Heart left ventricle (tissue), 16 donors: ENCODE data around the gene OR5AL1. TPM values are rescaled to one million over a fixed set of nuclear protein-coding genes. Genes with fewer than 3 reads are reported as not detected.

Experiments used
- ATAC-seq, 4 donors: fragments of 200-7000 bp; cut with Tn5 transposase; one replicate each; pipeline ENCODE4 v1.9.1; 2020 to 2022; ENCODE audit warnings: moderate library complexity in 4 of 4, mild to moderate bottlenecking in 3 of 4, moderate number of reproducible peaks in 1 of 4
- DNase-seq, 5 donors: peaks; one replicate each; pipeline ENCODE4 v3.0.0-alpha.2; 2020
- H3K27ac ChIP-seq, 12 donors: fragments of 200-600 bp; sonication (generic) in 4 of 12; one replicate each; pipeline versions ENCODE4 v1.5.0 to v1.8.0; 2016 to 2022; ENCODE audit warnings: mild to moderate bottlenecking in 2 of 12
- H3K27me3 ChIP-seq, 9 donors: fragments of 200-600 bp; sonication (generic) in 2 of 9; one replicate each; pipeline versions ENCODE4 v1.5.1 to v1.8.0; 2016 to 2022; ENCODE audit warnings: mild to moderate bottlenecking in 3 of 9
- H3K36me3 ChIP-seq, 9 donors: fragments of 200-600 bp; sonication (generic) in 2 of 9; one replicate each; pipeline versions ENCODE4 v1.5.0 to v1.8.0; 2018 to 2022; ENCODE audit warnings: mild to moderate bottlenecking in 2 of 9
- H3K4me1 ChIP-seq, 12 donors: fragments of 200-600 bp; sonication (generic) in 4 of 12; one replicate each; pipeline versions ENCODE4 v1.5.0 to v1.8.0; 2016 to 2022; ENCODE audit warnings: mild to moderate bottlenecking in 3 of 12
- H3K4me3 ChIP-seq, 12 donors: fragments of 200-600 bp; sonication (generic) in 4 of 12; one replicate each; pipeline versions ENCODE4 v1.5.0 to v1.8.0; 2017 to 2022; ENCODE audit warnings: mild to moderate bottlenecking in 9 of 12, moderate library complexity in 4 of 12
- H3K9me3 ChIP-seq, 12 donors: fragments of 200-600 bp; sonication (generic) in 4 of 12; one replicate each; pipeline versions ENCODE4 v1.5.0 to v1.8.0; 2016 to 2022; ENCODE audit warnings: mild to moderate bottlenecking in 1 of 12
- POLR2A ChIP-seq, 2 donors: fragments of 450-650 bp; IDR thresholded peaks; one replicate each; pipeline ENCODE4 v1.6.1; 2017; ENCODE audit warnings: antibody characterized with exemption in 2 of 2, mild to moderate bottlenecking in 2 of 2, moderate library complexity in 2 of 2
- WGBS, 4 donors: extraction: QIAGEN DNeasy Blood & Tissue Kit in 2 of 4; methylation state at CpG; one replicate each; pipeline versions ENCODE4 v1.1.5 to v1.1.7; 2013 to 2018; 5-methylcytosine and 5-hydroxymethylcytosine counted together
- intact Hi-C, 10 donors: fragments of 100-400 bp; cut with DNase I; formaldehyde crosslinking; loops; one replicate each; pipeline versions ENCODE4 v1.11.1 to v1.14.2; 2022
- polyA plus RNA-seq, 2 donors: library from polyadenylated mRNA; stranded (reverse); fragments of 200-250 nt; gene quantifications; one replicate each; pipeline ENCODE4 v1.2.3, GENCODE V29; 2013
- total RNA-seq, 9 donors: library from RNA; depleted of rRNA in 2 of 9; stranded (reverse); fragments of >200 nt in 2 of 9; fragmentation: NEBNext Ultra II Directional in 3 of 9; extraction: Animal tissue kit (Norgen Biotek cat#: 25700) in 3 of 9; gene quantifications; one replicate each; pipeline versions ENCODE4 v1.1.0 to v1.2.4, GENCODE V29; 2016 to 2023
- TF ChIP-seq, protein P1 (sequence below), 12 donors: fragments of 200-600 bp; sonication (generic) in 4 of 12; IDR thresholded peaks; one replicate each; pipeline versions ENCODE4 v1.5.0 to v1.8.0; 2018 to 2022; ENCODE audit warnings: antibody characterized with exemption in 12 of 12, mild to moderate bottlenecking in 5 of 12
- donor health status: ischemic (EF 13 %, LVEDD 7.1; RV severe dilation, severe dysfunction).
- donor health status: healthy with polysubstance abuse.
- donor health status: DM: no; HTN: yes; CAD: no.
- donor health status: DM: no; HTN: no; CAD: no.
- donor health status: ischemic (EF 25% LVEDD 6.9; RV normal size, moderate dysfunction).
- donor health status: ischemic (EF 25% LVEDD 5.7; RV mildly dilated, moderate dysfunction).
- donor health status: healthy.
- donor health status: DM: yes; HTN: yes; CAD: no.
- donor health status: ischemic (EF 35%, LVEDD 5.7; RV mildly dilated, moderate dysfunction).
- donor health status: nonischemic (EF 11% LVEDD 7.7; RV severe dilation, severe dysfunction).
- donor health status: DM: yes; HTN: yes; CAD: no.
- donor health status: PGD.
- donor health status: ischemic (EF 29% LVEDD 5.4; RV normal size, mild dysfunction).
- donor health status: nonischemic (EF 23%, LVEDD 6.1; RV moderate dilation, normal function).

Gene OR5AL1
- total and polyA plus RNA-seq, 11 donors = not detected

DNA sequence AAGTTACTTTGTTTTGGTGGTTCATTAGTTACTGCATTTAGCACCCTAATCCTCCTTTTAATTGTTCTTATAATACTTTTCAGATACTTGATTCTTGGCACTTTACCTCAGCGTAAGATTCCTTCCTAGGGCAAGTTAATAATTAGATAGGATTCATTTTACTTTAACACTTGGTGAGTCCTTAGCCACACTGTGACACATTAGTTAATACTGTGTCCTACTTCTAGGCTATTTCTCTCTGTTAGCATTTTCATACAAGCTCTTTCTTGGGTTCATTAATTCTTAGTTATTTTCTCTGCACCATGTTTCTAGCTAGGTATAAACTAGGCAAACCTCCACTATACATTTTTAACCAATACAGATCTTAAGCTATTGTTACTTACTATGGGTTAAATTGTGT is 44.6 kb downstream of the OR5AL1 start:
- intact Hi-C loops = no loop called here
- ATAC-seq = no peak

More for the DNA sequence above, 44.6 kb downstream of the OR5AL1 start:
- H3K4me3 ChIP-seq = no peak overlapping the region
- H3K36me3 ChIP-seq = no peaks in the 10 kb centered on the region
- WGBS, 4 donors = 85 to 90% (median 89%) methylated on average over 1 of the region's 1 CpG
- no peak overlapping the region for H3K27ac ChIP-seq
- no peaks in the 10 kb centered on the region for H3K27me3 ChIP-seq
- peaks cover 0 to 3% (median 0%) of the 10 kb centered on the region in 12 donors for H3K9me3 ChIP-seq
- DNase-seq = no peak
- H3K4me1 ChIP-seq = no peaks in the 10 kb centered on the region
- TF ChIP-seq, protein P1, sequence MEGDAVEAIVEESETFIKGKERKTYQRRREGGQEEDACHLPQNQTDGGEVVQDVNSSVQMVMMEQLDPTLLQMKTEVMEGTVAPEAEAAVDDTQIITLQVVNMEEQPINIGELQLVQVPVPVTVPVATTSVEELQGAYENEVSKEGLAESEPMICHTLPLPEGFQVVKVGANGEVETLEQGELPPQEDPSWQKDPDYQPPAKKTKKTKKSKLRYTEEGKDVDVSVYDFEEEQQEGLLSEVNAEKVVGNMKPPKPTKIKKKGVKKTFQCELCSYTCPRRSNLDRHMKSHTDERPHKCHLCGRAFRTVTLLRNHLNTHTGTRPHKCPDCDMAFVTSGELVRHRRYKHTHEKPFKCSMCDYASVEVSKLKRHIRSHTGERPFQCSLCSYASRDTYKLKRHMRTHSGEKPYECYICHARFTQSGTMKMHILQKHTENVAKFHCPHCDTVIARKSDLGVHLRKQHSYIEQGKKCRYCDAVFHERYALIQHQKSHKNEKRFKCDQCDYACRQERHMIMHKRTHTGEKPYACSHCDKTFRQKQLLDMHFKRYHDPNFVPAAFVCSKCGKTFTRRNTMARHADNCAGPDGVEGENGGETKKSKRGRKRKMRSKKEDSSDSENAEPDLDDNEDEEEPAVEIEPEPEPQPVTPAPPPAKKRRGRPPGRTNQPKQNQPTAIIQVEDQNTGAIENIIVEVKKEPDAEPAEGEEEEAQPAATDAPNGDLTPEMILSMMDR (IDR thresholded peaks at IDR 0.05) = no peak
- no peak for TF ChIP-seq POLR2A (IDR thresholded peaks at IDR 0.05)

Other genes starting within 250 kb of the OR5AL1 start
- not detected for gene OR5J2, start 236.1 kb upstream of the OR5AL1 start, total RNA-seq
- not detected for gene OR5J2, start 236.1 kb upstream of the OR5AL1 start, polyA plus RNA-seq
- not detected for gene OR5T2, start 178.4 kb upstream of the OR5AL1 start, total RNA-seq
- gene OR5T2, start 178.4 kb upstream of the OR5AL1 start, polyA plus RNA-seq = not detected
- not detected for gene OR5T3, start 160.4 kb upstream of the OR5AL1 start, total RNA-seq
- gene OR5T3, start 160.4 kb upstream of the OR5AL1 start, polyA plus RNA-seq = not detected
- gene OR5T1, start 138.5 kb upstream of the OR5AL1 start, total RNA-seq = not detected
- not detected for gene OR5T1, start 138.5 kb upstream of the OR5AL1 start, polyA plus RNA-seq
- not detected for gene OR8H1, start 120.4 kb upstream of the OR5AL1 start, total RNA-seq
- gene OR8H1, start 120.4 kb upstream of the OR5AL1 start, polyA plus RNA-seq = not detected
- not detected for gene OR8K3, start 97.6 kb upstream of the OR5AL1 start, total RNA-seq
- gene OR8K3, start 97.6 kb upstream of the OR5AL1 start, polyA plus RNA-seq = not detected
- not detected for gene OR8K1, start 66.7 kb upstream of the OR5AL1 start, total RNA-seq
- not detected for gene OR8K1, start 66.7 kb upstream of the OR5AL1 start, polyA plus RNA-seq
- not detected for gene OR8J1, start 58.4 kb upstream of the OR5AL1 start, total RNA-seq
- gene OR8J1, start 58.4 kb upstream of the OR5AL1 start, polyA plus RNA-seq = not detected
- not detected for gene OR8U1, start 37.1 kb upstream of the OR5AL1 start, total RNA-seq
- gene OR8U1, start 37.1 kb upstream of the OR5AL1 start, polyA plus RNA-seq = not detected
- gene OR5M3, start 60.7 kb downstream of the OR5AL1 start, total RNA-seq = not detected
- not detected for gene OR5M3, start 60.7 kb downstream of the OR5AL1 start, polyA plus RNA-seq
- not detected for gene OR5M8, start 78.7 kb downstream of the OR5AL1 start, total RNA-seq
- gene OR5M8, start 78.7 kb downstream of the OR5AL1 start, polyA plus RNA-seq = not detected
- not detected for gene OR5M11, start 130.6 kb downstream of the OR5AL1 start, total RNA-seq
- not detected for gene OR5M11, start 130.6 kb downstream of the OR5AL1 start, polyA plus RNA-seq
- not detected for gene OR5M10, start 165.0 kb downstream of the OR5AL1 start, total RNA-seq
- not detected for gene OR5M10, start 165.0 kb downstream of the OR5AL1 start, polyA plus RNA-seq
- not detected for gene OR5M1, start 202.2 kb downstream of the OR5AL1 start, total RNA-seq
- not detected for gene OR5M1, start 202.2 kb downstream of the OR5AL1 start, polyA plus RNA-seq
- not detected for gene OR5AP2, start 229.7 kb downstream of the OR5AL1 start, total RNA-seq
- gene OR5AP2, start 229.7 kb downstream of the OR5AL1 start, polyA plus RNA-seq = not detected